GM12891 (cell line): ENCODE results near the gene HINFP.

Experiments used
- PAX5 ChIP-seq: IDR thresholded peaks from 2 replicates; pipeline ENCODE4 v1.6.1; 2011; ENCODE audit warnings: low read length, moderate library complexity, mild to moderate bottlenecking; ENCODE audit not compliant: insufficient read depth, severe bottlenecking
- POLR2A ChIP-seq: IDR thresholded peaks from 2 replicates; pipeline ENCODE4 v1.6.1; 2011; ENCODE audit warnings: low read depth, low read length, control low read depth
- POLR2AphosphoS5 ChIP-seq: IDR thresholded peaks from 2 replicates; pipeline ENCODE4 v1.6.1; 2011; ENCODE audit warnings: low read depth, low read length, control low read depth
- POU2F2 ChIP-seq: IDR thresholded peaks from 2 replicates; pipeline ENCODE4 v1.6.1; 2011; ENCODE audit warnings: low read depth, mild to moderate bottlenecking, control low read depth, low read length, moderate library complexity
- SPI1 ChIP-seq: IDR thresholded peaks from 2 replicates; pipeline ENCODE4 v1.6.1; 2011; ENCODE audit warnings: low read depth, low read length, control low read depth
- TAF1 ChIP-seq: IDR thresholded peaks from 2 replicates; pipeline ENCODE4 v1.6.1; 2011; ENCODE audit warnings: low read depth, low read length, control low read depth

DNA sequence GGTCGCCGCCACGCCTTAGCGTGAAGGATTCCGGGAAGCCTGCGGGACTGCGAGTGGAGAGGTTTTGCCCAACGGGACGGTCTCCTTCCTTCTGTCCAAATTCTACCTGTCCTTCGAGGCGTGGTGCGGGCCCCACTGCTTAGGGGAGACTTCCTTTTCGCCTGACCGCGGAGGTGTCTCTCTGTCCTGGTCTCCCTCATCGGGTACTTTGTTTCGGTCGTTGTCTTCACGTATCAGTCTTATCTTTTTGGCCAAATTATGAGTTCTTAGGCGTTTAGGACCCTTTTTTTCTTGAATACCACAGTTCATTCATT, 388 bp downstream of the HINFP start:
- TF ChIP-seq POLR2A, result no peak
- TF ChIP-seq POLR2AphosphoS5, result no peak
- TF ChIP-seq TAF1, result no peak
- no peak for TF ChIP-seq SPI1
- no peak for TF ChIP-seq POU2F2
- TF ChIP-seq PAX5, result no peak
